ENCODE results near the gene HSP90AB1. TPM values are rescaled to one million over a fixed set of nuclear protein-coding genes. Genes with fewer than 3 reads are reported as not detected.
A peak's percentile ranks its signal among the peaks of the same experiment; 100 is the strongest.

Gene HSP90AB1
- total and polyA plus RNA-seq, 7 donors: 182 to 569 (median 484) TPM

DNA sequence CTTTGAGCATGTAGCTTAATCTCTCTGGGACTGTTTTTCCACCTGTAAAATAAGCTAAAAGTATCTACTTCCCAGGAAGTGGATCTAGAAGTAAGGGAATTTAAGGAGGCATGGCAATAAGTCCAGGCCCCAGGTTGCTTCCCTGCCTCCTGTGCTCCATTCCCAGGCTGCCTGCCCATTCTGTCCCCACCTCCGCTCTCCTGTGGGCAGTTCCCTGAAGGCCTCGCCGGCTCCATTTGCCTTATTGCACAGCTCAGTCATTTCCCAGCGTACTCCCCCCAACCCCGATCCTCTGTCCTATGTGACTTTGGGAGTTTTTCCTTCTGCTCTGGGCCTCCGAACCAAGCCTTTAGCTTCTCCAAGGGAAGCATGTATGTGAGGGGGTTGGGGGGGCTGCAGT is 18.9 kb upstream of the HSP90AB1 start:
- H3K4me3 ChIP-seq: peak overlapping the region in 2 of 4 donors; percentile 39
- H3K27ac ChIP-seq: peak overlapping the region; percentile 94 to 98 (median 97)
- DNase-seq: no peak
- TF ChIP-seq POLR2A (IDR thresholded peaks at IDR 0.05) (no peak), POLR2AphosphoS5 (IDR thresholded peaks at IDR 0.05) (no peak), EP300 (IDR thresholded peaks at IDR 0.05) (no peak)
- TF ChIP-seq, protein P1, sequence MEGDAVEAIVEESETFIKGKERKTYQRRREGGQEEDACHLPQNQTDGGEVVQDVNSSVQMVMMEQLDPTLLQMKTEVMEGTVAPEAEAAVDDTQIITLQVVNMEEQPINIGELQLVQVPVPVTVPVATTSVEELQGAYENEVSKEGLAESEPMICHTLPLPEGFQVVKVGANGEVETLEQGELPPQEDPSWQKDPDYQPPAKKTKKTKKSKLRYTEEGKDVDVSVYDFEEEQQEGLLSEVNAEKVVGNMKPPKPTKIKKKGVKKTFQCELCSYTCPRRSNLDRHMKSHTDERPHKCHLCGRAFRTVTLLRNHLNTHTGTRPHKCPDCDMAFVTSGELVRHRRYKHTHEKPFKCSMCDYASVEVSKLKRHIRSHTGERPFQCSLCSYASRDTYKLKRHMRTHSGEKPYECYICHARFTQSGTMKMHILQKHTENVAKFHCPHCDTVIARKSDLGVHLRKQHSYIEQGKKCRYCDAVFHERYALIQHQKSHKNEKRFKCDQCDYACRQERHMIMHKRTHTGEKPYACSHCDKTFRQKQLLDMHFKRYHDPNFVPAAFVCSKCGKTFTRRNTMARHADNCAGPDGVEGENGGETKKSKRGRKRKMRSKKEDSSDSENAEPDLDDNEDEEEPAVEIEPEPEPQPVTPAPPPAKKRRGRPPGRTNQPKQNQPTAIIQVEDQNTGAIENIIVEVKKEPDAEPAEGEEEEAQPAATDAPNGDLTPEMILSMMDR (IDR thresholded peaks at IDR 0.05): no peak
- WGBS, 2 donors: 82 to 95% methylated on average over 6 of the region's 6 CpGs
- intact Hi-C loops (cut with DNase I): no loop called here
- no peaks in the 10 kb centered on the region for H3K27me3 ChIP-seq
- peaks cover 0 to 95% (median 92%) of the 10 kb centered on the region in 4 donors for H3K4me1 ChIP-seq
- no peaks in the 10 kb centered on the region for H3K9me3 ChIP-seq
- H3K36me3 ChIP-seq: peaks cover 24 to 40% (median 34%) of the 10 kb centered on the region in 4 donors

DNA sequence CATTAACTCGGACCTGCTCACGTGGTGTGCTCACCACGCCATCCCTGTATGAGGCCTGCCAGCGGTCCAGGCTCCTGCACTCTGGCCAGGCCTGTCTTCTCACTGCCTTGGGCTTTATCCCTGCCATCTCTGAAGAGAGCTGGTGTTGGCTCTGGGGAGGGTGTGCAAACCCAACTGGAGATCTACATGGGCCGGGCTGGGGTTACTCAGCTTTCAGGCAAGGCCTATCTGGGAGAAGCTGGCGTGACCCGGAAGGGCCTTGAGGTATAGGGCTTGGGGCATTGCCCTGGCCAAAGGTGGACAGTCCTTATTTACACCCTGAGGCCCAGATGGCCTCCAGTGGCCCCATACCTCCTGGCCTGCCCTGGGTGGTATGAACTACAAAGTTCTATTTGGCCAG is 18.5 kb upstream of the HSP90AB1 start:
- no peak for DNase-seq
- TF ChIP-seq, protein P1 (IDR thresholded peaks at IDR 0.05): no peak
- TF ChIP-seq POLR2AphosphoS5 (IDR thresholded peaks at IDR 0.05): no peak
- no peak for TF ChIP-seq EP300 (IDR thresholded peaks at IDR 0.05)
- no peak for TF ChIP-seq POLR2A (IDR thresholded peaks at IDR 0.05)
- Histone ChIP-seq H3K4me3 (peak overlapping the region in 2 of 4 donors; percentile 39), H3K36me3 (peaks cover 24 to 42% (median 35%) of the 10 kb centered on the region in 4 donors), H3K27ac (peak overlapping the region; percentile 94 to 98 (median 97)), H3K4me1 (peaks cover 0 to 99% (median 96%) of the 10 kb centered on the region in 4 donors), H3K27me3 (no peaks in the 10 kb centered on the region), H3K9me3 (no peaks in the 10 kb centered on the region)
- intact Hi-C loops (cut with DNase I): no loop called here
- 94 to 95% methylated on average over 7 of the region's 7 CpGs for WGBS, 2 donors

DNA sequence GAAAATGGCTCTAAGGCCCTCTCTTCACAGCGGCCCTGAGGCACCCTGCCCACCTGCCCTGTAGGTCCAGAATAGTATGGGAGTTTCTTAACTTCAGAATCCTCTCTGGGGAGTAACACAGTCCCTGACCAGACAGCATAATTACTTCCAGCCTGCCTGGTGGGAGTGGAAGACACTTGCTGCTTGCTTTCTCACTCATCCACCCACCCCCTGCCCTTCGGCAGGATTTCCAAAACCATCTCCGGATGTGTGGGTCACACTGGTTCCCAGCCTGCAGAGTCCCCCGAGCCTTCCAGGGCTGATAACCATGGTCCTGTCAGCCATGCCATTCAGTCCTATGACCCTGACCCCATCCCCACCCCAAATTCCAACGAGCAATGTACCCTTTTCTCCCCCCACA is 18.1 kb upstream of the HSP90AB1 start:
- TF ChIP-seq EP300 (IDR thresholded peaks at IDR 0.05): no peak
- TF ChIP-seq, protein P1 (IDR thresholded peaks at IDR 0.05): no peak
- TF ChIP-seq POLR2AphosphoS5 (IDR thresholded peaks at IDR 0.05): no peak
- no peak for TF ChIP-seq POLR2A (IDR thresholded peaks at IDR 0.05)
- DNase-seq: no peak
- peaks cover 24 to 42% (median 35%) of the 10 kb centered on the region in 4 donors for H3K36me3 ChIP-seq
- H3K4me3 ChIP-seq: peak overlapping the region in 1 of 4 donors; percentile 39
- H3K9me3 ChIP-seq: no peaks in the 10 kb centered on the region
- intact Hi-C loops (cut with DNase I): no loop called here
- H3K27me3 ChIP-seq: no peaks in the 10 kb centered on the region
- WGBS, 2 donors: 81 to 84% methylated on average over 5 of the region's 5 CpGs
- H3K4me1 ChIP-seq: peaks cover 0 to 100% (median 98%) of the 10 kb centered on the region in 4 donors
- H3K27ac ChIP-seq: peak overlapping the region; percentile 94 to 98 (median 97)

DNA sequence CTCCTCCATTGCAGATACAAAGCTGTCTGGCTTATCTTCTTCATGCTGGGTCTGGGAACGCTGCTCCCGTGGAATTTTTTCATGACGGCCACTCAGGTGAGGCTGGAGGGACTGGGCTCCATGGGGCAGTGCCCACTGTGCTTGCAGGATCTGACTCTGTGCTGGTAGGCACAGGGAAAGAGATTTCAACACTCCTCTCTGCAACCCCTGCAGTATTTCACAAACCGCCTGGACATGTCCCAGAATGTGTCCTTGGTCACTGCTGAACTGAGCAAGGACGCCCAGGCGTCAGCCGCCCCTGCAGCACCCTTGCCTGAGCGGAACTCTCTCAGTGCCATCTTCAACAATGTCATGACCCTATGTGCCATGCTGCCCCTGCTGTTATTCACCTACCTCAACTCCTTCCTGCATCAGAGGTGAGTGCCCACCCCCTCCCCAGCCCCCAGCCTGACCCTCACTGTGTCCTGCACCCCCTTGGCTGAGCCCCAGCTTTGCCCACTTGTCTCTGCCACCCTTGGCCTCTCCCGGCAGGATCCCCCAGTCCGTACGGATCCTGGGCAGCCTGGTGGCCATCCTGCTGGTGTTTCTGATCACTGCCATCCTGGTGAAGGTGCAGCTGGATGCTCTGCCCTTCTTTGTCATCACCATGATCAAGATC is 17.4 kb upstream of the HSP90AB1 start:
- TF ChIP-seq POLR2A (IDR thresholded peaks at IDR 0.05) (no peak), EP300 (IDR thresholded peaks at IDR 0.05) (no peak), POLR2AphosphoS5 (IDR thresholded peaks at IDR 0.05) (no peak)
- TF ChIP-seq, protein P1 (IDR thresholded peaks at IDR 0.05): no peak
- no peaks in the 10 kb centered on the region for H3K9me3 ChIP-seq
- no peaks in the 10 kb centered on the region for H3K27me3 ChIP-seq
- H3K4me3 ChIP-seq: no peak overlapping the region
- peaks cover 24 to 42% (median 35%) of the 10 kb centered on the region in 4 donors for H3K36me3 ChIP-seq
- H3K27ac ChIP-seq: peak overlapping the region; percentile 94 to 98 (median 97)
- peaks cover 0 to 100% (median 98%) of the 10 kb centered on the region in 4 donors for H3K4me1 ChIP-seq
- peak; percentile 62 for DNase-seq
- intact Hi-C loops (cut with DNase I): loop anchor here (10.0 kb wide), 1 partner anchor 135 kb away; no protein-coding TSS in a partner anchor
- 95 to 96% methylated on average over 11 of the region's 11 CpGs for WGBS, 2 donors
